NCI-H1417 treated with DMSO at 0.1 percent for 48 hours (cell line): ENCODE data around the gene SUSD2.
"Not testable (repeated sequence)": the region's sequence is repeated elsewhere in the genome, so short reads cannot be mapped to it uniquely, and the experiment has no call there.

Source experiments
- DNase-seq: peaks from one replicate; lab custom pipeline; 2025; lab: John Stamatoyannopoulos, UW

The SUSD2 gene

GRCh38 chr22:24181088-24181995 lies at the start of gene SUSD2:
Gene SUSD2 (plus strand): TSS chr22:24181487. CDS start chr22:24181520, 33 bp downstream.
- DNase-seq = no peak

GRCh38 chr22:24133187-24133965 lies 47.9 kb upstream of the SUSD2 start:
- no peak for DNase-seq

- DNase-seq = no peak
Observed at GRCh38 chr22:24134090-24134846, 47.0 kb upstream of the SUSD2 start.

- DNase-seq = not testable (repeated sequence)
Observed at GRCh38 chr22:24136533-24136932, 44.8 kb upstream of the SUSD2 start.

- no peak for DNase-seq
Observed at GRCh38 chr22:24137595-24137994, 43.7 kb upstream of the SUSD2 start.

- no peak for DNase-seq
Observed at GRCh38 chr22:24138649-24139420, 42.5 kb upstream of the SUSD2 start.

- DNase-seq = no peak
Observed at GRCh38 chr22:24140357-24140756, 40.9 kb upstream of the SUSD2 start.

- no peak for DNase-seq
Observed at GRCh38 chr22:24141586-24141985, 39.7 kb upstream of the SUSD2 start.

GRCh38 chr22:24142241-24142640 lies 39.0 kb upstream of the SUSD2 start:
- DNase-seq = no peak

- no peak for DNase-seq
Observed at GRCh38 chr22:24142831-24143230, 38.5 kb upstream of the SUSD2 start.

- DNase-seq = no peak
Observed at GRCh38 chr22:24144056-24144777, 37.1 kb upstream of the SUSD2 start.

GRCh38 chr22:24144778-24145085 lies 36.6 kb upstream of the SUSD2 start:
- DNase-seq = no peak

- DNase-seq = no peak
Observed at GRCh38 chr22:24145446-24146193, 35.7 kb upstream of the SUSD2 start.

GRCh38 chr22:24146194-24146616 lies 35.1 kb upstream of the SUSD2 start:
- no peak for DNase-seq

- no peak for DNase-seq
Observed at GRCh38 chr22:24146791-24147353, 34.4 kb upstream of the SUSD2 start.

- no peak for DNase-seq
Observed at GRCh38 chr22:24147666-24148065, 33.6 kb upstream of the SUSD2 start.

- no peak for DNase-seq
Observed at GRCh38 chr22:24148266-24149197, 32.8 kb upstream of the SUSD2 start.

- DNase-seq = no peak
Observed at GRCh38 chr22:24149198-24149590, 32.1 kb upstream of the SUSD2 start.

GRCh38 chr22:24153353-24153752 lies 27.9 kb upstream of the SUSD2 start:
- DNase-seq = no peak
